OCI-LY3 (cell line): ENCODE data around the gene ZNF229.
"Not testable (repeated sequence)": the region's sequence is repeated elsewhere in the genome, so short reads cannot be mapped to it uniquely, and the experiment has no call there.

Experiments
- CTCF ChIP-seq: fragments of 200-600, 300-600 bp; sonication (generic); IDR thresholded peaks from 2 replicates; pipeline ENCODE4 v1.5.1; 2014; ENCODE audit warnings: antibody characterized with exemption, low read length, low read depth
- EZH2phosphoT487 ChIP-seq: fragments of 200-600 bp; shearing (Covaris generic); IDR thresholded peaks from 2 replicates; pipeline ENCODE4 v1.6.1; 2018; ENCODE audit warnings: antibody characterized with exemption, mixed run types, low read depth

DNA sequence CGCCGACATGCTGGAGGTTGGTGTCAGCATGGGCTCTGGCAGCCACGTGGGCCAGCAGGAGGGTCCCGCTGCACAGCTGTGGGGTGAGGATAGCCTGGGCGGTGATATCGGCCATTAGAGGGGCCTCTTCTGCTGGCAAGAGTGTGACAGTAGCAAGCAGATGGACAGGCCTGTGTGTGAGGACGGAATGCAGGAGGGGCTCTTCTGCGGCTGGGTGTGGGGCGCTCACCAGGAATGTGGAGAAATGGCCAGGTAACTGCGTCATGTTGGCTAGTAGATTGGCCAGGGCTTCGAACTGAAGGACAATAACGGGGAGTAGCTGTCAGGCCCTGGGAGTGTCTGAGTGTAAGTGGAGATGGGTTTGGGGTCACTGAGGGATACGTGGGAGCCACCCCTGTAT lies 7.7 kb upstream of the ZNF229 start:
- not testable (repeated sequence) for TF ChIP-seq CTCF, EZH2phosphoT487
